Measurements from ENCODE around the gene GALNT11.

DNA sequence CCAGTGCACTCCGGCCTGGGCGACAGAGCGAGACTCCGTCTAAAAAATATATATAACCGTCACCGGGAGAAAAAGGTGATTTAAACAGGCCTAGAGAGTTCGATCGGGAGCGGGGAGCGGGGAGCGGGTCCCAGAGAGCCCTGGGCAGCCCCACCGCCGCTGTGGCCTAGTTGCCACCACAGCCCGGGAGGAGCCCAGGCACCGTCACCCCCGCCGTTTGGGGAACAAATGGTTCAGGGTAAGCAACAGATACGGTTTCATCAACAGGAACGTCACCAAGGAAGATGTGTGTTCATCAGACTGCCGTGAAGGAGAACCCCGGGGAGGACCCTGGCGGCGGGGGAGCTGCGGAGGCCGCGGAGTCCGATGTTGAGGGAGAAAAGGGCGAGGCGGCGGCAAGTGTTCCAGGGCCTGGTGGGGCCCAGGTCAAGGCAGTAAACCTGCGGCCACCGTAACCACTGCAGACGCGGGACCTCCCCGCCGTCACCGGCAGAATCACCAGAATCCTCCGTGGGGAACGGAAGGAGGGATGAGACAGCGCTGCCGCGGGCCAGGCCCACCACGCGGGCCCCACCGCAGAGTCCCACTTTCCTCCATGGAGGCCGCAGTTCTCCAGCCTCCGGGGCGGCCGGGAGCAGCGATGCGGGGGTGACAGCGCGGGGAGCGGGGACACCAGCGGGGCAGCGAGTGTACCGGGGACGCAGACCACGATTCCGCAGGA, 103.4 kb downstream of the GALNT11 start:
- TF ChIP-seq, protein P1, sequence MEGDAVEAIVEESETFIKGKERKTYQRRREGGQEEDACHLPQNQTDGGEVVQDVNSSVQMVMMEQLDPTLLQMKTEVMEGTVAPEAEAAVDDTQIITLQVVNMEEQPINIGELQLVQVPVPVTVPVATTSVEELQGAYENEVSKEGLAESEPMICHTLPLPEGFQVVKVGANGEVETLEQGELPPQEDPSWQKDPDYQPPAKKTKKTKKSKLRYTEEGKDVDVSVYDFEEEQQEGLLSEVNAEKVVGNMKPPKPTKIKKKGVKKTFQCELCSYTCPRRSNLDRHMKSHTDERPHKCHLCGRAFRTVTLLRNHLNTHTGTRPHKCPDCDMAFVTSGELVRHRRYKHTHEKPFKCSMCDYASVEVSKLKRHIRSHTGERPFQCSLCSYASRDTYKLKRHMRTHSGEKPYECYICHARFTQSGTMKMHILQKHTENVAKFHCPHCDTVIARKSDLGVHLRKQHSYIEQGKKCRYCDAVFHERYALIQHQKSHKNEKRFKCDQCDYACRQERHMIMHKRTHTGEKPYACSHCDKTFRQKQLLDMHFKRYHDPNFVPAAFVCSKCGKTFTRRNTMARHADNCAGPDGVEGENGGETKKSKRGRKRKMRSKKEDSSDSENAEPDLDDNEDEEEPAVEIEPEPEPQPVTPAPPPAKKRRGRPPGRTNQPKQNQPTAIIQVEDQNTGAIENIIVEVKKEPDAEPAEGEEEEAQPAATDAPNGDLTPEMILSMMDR (conservative IDR thresholded peaks at IDR 0.05; ENCODE audit: low read depth, low read length) = no peak
- no peak for TF ChIP-seq FOS (IDR thresholded peaks at IDR 0.05; ENCODE audit: low read depth, low read length)
- TF ChIP-seq, protein P2, sequence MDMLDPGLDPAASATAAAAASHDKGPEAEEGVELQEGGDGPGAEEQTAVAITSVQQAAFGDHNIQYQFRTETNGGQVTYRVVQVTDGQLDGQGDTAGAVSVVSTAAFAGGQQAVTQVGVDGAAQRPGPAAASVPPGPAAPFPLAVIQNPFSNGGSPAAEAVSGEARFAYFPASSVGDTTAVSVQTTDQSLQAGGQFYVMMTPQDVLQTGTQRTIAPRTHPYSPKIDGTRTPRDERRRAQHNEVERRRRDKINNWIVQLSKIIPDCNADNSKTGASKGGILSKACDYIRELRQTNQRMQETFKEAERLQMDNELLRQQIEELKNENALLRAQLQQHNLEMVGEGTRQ (IDR thresholded peaks at IDR 0.05; ENCODE audit: low read depth, low read length) = no peak
- TF ChIP-seq RCOR1 (IDR thresholded peaks at IDR 0.05; ENCODE audit: insufficient replicate concordance, low read length) = no peak
- no peak for TF ChIP-seq NFE2L2 (IDR thresholded peaks at IDR 0.05; ENCODE audit: low read depth, low read length)
- no peak for TF ChIP-seq RAD21 (IDR thresholded peaks at IDR 0.05; ENCODE audit: low read length)
- TF ChIP-seq RFX5 (IDR thresholded peaks at IDR 0.05; ENCODE audit: low read depth, low read length) = no peak
- TF ChIP-seq MAZ (IDR thresholded peaks at IDR 0.05; ENCODE audit: borderline replicate concordance, low read depth, low read length) = no peak
- TF ChIP-seq SMC3 (IDR thresholded peaks at IDR 0.05; ENCODE audit: low read depth, low read length) = no peak
- TF ChIP-seq POLR2A (IDR thresholded peaks at IDR 0.05; ENCODE audit: low read depth, low read length) = no peak
- TF ChIP-seq, protein P3, sequence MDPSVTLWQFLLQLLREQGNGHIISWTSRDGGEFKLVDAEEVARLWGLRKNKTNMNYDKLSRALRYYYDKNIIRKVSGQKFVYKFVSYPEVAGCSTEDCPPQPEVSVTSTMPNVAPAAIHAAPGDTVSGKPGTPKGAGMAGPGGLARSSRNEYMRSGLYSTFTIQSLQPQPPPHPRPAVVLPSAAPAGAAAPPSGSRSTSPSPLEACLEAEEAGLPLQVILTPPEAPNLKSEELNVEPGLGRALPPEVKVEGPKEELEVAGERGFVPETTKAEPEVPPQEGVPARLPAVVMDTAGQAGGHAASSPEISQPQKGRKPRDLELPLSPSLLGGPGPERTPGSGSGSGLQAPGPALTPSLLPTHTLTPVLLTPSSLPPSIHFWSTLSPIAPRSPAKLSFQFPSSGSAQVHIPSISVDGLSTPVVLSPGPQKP (IDR thresholded peaks at IDR 0.05; ENCODE audit: borderline replicate concordance, low read depth, low read length) = no peak
- TF ChIP-seq MXI1 (IDR thresholded peaks at IDR 0.05; ENCODE audit: borderline replicate concordance, low read depth, low read length) = no peak

All from IMR-90 (cell line).